Measurements from ENCODE around the gene TMEM201. TPM values are rescaled to one million over a fixed set of nuclear protein-coding genes. Genes with fewer than 3 reads are reported as not detected.

Gene TMEM201, protein sequence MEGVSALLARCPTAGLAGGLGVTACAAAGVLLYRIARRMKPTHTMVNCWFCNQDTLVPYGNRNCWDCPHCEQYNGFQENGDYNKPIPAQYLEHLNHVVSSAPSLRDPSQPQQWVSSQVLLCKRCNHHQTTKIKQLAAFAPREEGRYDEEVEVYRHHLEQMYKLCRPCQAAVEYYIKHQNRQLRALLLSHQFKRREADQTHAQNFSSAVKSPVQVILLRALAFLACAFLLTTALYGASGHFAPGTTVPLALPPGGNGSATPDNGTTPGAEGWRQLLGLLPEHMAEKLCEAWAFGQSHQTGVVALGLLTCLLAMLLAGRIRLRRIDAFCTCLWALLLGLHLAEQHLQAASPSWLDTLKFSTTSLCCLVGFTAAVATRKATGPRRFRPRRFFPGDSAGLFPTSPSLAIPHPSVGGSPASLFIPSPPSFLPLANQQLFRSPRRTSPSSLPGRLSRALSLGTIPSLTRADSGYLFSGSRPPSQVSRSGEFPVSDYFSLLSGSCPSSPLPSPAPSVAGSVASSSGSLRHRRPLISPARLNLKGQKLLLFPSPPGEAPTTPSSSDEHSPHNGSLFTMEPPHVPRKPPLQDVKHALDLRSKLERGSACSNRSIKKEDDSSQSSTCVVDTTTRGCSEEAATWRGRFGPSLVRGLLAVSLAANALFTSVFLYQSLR
- 8.8 and 9.2 TPM in 2 replicates for total RNA-seq

GRCh38 chr1:9588551-9589143 lies at the start of gene TMEM201:
Gene TMEM201, plus strand, starts transcription at chr1:9588911. Its CDS starts 20 bp downstream, at chr1:9588931.

GRCh38 chr1:9539165-9539828 lies 49.4 kb upstream of the TMEM201 start, which contains the start of gene SLC25A33:
Gene SLC25A33, plus strand, starts transcription at chr1:9539465. Its CDS starts 227 bp downstream, at chr1:9539692.

GRCh38 chr1:9651565-9652378 lies 63.1 kb downstream of the TMEM201 start, which contains the start of gene PIK3CD:
Gene PIK3CD, plus strand, starts transcription at chr1:9651731. Its CDS starts 58,725 bp downstream, at chr1:9710456.

Other genes with a start within 250 kb of the TMEM201 start
- 5.5 and 6.6 TPM in 2 replicates for gene SLC25A33, start 49.4 kb upstream of the TMEM201 start, total RNA-seq
- 9.6 and 12.5 TPM in 2 replicates for gene PIK3CD, start 62.8 kb downstream of the TMEM201 start, total RNA-seq
- gene CLSTN1, start 235.1 kb downstream of the TMEM201 start, total RNA-seq, result 41.9 and 45.0 TPM in 2 replicates